Mucosa of rectum (tissue), 2 donors: ENCODE measurements around the gene SLC25A38.
"Not testable (repeated sequence)": the region's sequence is repeated elsewhere in the genome, so short reads cannot be mapped to it uniquely, and the experiment has no call there.

Source experiments
- H3K27ac ChIP-seq, 2 donors: one replicate each; pipeline ENCODE4 v1.7.0; 2013; ENCODE audit warnings: inconsistent platforms in 2 of 2, low read depth in 2 of 2, low read length in 2 of 2
- H3K27me3 ChIP-seq, 2 donors: one replicate each; pipeline ENCODE4 v1.7.0; 2013; ENCODE audit warnings: low read length in 2 of 2; ENCODE audit not compliant: control insufficient read depth in 2 of 2, insufficient read depth in 2 of 2
- H3K36me3 ChIP-seq, 2 donors: one replicate each; pipeline ENCODE4 v1.7.0; 2013; ENCODE audit warnings: low read length in 2 of 2; ENCODE audit not compliant: control insufficient read depth in 2 of 2, insufficient read depth in 2 of 2
- H3K4me1 ChIP-seq, 2 donors: one replicate each; pipeline ENCODE4 v1.7.0; 2013; ENCODE audit warnings: low read length in 2 of 2, mild to moderate bottlenecking in 1 of 2; ENCODE audit not compliant: control insufficient read depth in 2 of 2, insufficient read depth in 2 of 2
- H3K4me3 ChIP-seq, 2 donors: one replicate each; pipeline ENCODE4 v1.7.0; 2013; ENCODE audit warnings: low read length in 2 of 2
- H3K9ac ChIP-seq, 2 donors: one replicate each; pipeline ENCODE4 v1.7.0; 2013; ENCODE audit warnings: low read length in 2 of 2, low read depth in 1 of 2, mild to moderate bottlenecking in 1 of 2
- H3K9me3 ChIP-seq, 2 donors: one replicate each; pipeline ENCODE4 v1.7.0; 2013; ENCODE audit warnings: low read length in 2 of 2; ENCODE audit not compliant: control insufficient read depth in 2 of 2
- donor health status: healthy.
- donor health status: Normal muscosa, but diverticular disease.

Gene SLC25A38

GRCh38 chr3:39414421-39414907 is 31.3 kb downstream of the SLC25A38 start:
- Histone ChIP-seq H3K4me3 (no peak overlapping the region), H3K27me3 (no peaks in the 10 kb centered on the region), H3K9ac (peak overlapping the region in 1 of 2 donors; percentile 21), H3K4me1 (peaks cover 0 to 10% of the 10 kb centered on the region in 2 donors), H3K27ac (peak overlapping the region; percentile 45 to 68), H3K9me3 (no peaks in the 10 kb centered on the region), H3K36me3 (peaks cover 42 to 48% of the 10 kb centered on the region in 2 donors)

- peaks cover 0 to 10% of the 10 kb centered on the region in 2 donors for H3K4me1 ChIP-seq
- peaks cover 36 to 42% of the 10 kb centered on the region in 2 donors for H3K36me3 ChIP-seq
- not testable (repeated sequence) for H3K27me3 ChIP-seq, H3K4me3 ChIP-seq, H3K9me3 ChIP-seq, H3K9ac ChIP-seq
- H3K27ac ChIP-seq = peak overlapping the region in 1 of 2 donors; percentile 62
Observed at GRCh38 chr3:39415302-39415701, 32.1 kb downstream of the SLC25A38 start.

GRCh38 chr3:39415983-39416382 is 32.8 kb downstream of the SLC25A38 start:
- no peaks in the 10 kb centered on the region for H3K27me3 ChIP-seq
- H3K9me3 ChIP-seq = no peaks in the 10 kb centered on the region
- H3K4me3 ChIP-seq = no peak overlapping the region

GRCh38 chr3:39416998-39417397 is 33.8 kb downstream of the SLC25A38 start:
- H3K27me3 ChIP-seq, H3K4me3 ChIP-seq, H3K9me3 ChIP-seq, H3K9ac ChIP-seq, H3K27ac ChIP-seq: not testable (repeated sequence)
- Histone ChIP-seq H3K4me1 (peaks cover 0 to 10% of the 10 kb centered on the region in 2 donors), H3K36me3 (peaks cover 21 to 26% of the 10 kb centered on the region in 2 donors)

More at GRCh38 chr3:39415983-39416382, 32.8 kb downstream of the SLC25A38 start:
- peaks cover 31 to 36% of the 10 kb centered on the region in 2 donors for H3K36me3 ChIP-seq
- H3K4me1 ChIP-seq = peaks cover 0 to 10% of the 10 kb centered on the region in 2 donors
- no peak overlapping the region for H3K27ac ChIP-seq
- H3K9ac ChIP-seq = no peak overlapping the region

- H3K4me1 ChIP-seq, H3K27me3 ChIP-seq, H3K9me3 ChIP-seq, H3K4me3 ChIP-seq, H3K27ac ChIP-seq, H3K9ac ChIP-seq: not testable (repeated sequence)
- H3K36me3 ChIP-seq = peaks cover 4 to 12% of the 10 kb centered on the region in 2 donors
Observed at GRCh38 chr3:39418556-39419225, 35.5 kb downstream of the SLC25A38 start.

- Histone ChIP-seq H3K9me3 (no peaks in the 10 kb centered on the region), H3K4me1 (peaks cover 0 to 4% of the 10 kb centered on the region in 2 donors), H3K9ac (no peak overlapping the region), H3K4me3 (no peak overlapping the region), H3K36me3 (peaks cover 0 to under 1% of the 10 kb centered on the region in 2 donors), H3K27me3 (no peaks in the 10 kb centered on the region), H3K27ac (no peak overlapping the region)
Observed at GRCh38 chr3:39419742-39420315, 36.7 kb downstream of the SLC25A38 start.

GRCh38 chr3:39420543-39420942 is 37.4 kb downstream of the SLC25A38 start:
- H3K27me3 ChIP-seq = no peaks in the 10 kb centered on the region
- H3K9ac ChIP-seq = no peak overlapping the region
- no peak overlapping the region for H3K27ac ChIP-seq
- no peaks in the 10 kb centered on the region for H3K9me3 ChIP-seq
- H3K36me3 ChIP-seq = no peaks in the 10 kb centered on the region
- H3K4me3 ChIP-seq = no peak overlapping the region
- H3K4me1 ChIP-seq = peaks cover 0 to 2% of the 10 kb centered on the region in 2 donors

- Histone ChIP-seq H3K9me3 (no peaks in the 10 kb centered on the region), H3K27me3 (no peaks in the 10 kb centered on the region), H3K36me3 (no peaks in the 10 kb centered on the region), H3K4me3 (no peak overlapping the region), H3K27ac (no peak overlapping the region), H3K4me1 (no peaks in the 10 kb centered on the region), H3K9ac (no peak overlapping the region)
Observed at GRCh38 chr3:39423436-39423970, 40.3 kb downstream of the SLC25A38 start.

- Histone ChIP-seq H3K9me3 (no peaks in the 10 kb centered on the region), H3K36me3 (no peaks in the 10 kb centered on the region), H3K27ac (no peak overlapping the region), H3K9ac (no peak overlapping the region), H3K4me1 (no peaks in the 10 kb centered on the region), H3K4me3 (no peak overlapping the region), H3K27me3 (no peaks in the 10 kb centered on the region)
Observed at GRCh38 chr3:39426312-39426711, 43.1 kb downstream of the SLC25A38 start.

GRCh38 chr3:39427506-39427905 is 44.3 kb downstream of the SLC25A38 start:
- H3K36me3 ChIP-seq = no peaks in the 10 kb centered on the region
- no peaks in the 10 kb centered on the region for H3K4me1 ChIP-seq
- no peak overlapping the region for H3K9ac ChIP-seq
- no peak overlapping the region for H3K4me3 ChIP-seq
- H3K27ac ChIP-seq = no peak overlapping the region
- no peaks in the 10 kb centered on the region for H3K27me3 ChIP-seq
- H3K9me3 ChIP-seq = no peaks in the 10 kb centered on the region
